ENCODE results near the gene TUBA3E. TPM values are rescaled to one million over a fixed set of nuclear protein-coding genes. Genes with fewer than 3 reads are reported as not detected.

TUBA3E gene
- total and polyA plus RNA-seq, 2 of the 8 experiments (the other 6 are each of a cell fraction or from before 2014, with no cell fraction given) = not detected

DNA sequence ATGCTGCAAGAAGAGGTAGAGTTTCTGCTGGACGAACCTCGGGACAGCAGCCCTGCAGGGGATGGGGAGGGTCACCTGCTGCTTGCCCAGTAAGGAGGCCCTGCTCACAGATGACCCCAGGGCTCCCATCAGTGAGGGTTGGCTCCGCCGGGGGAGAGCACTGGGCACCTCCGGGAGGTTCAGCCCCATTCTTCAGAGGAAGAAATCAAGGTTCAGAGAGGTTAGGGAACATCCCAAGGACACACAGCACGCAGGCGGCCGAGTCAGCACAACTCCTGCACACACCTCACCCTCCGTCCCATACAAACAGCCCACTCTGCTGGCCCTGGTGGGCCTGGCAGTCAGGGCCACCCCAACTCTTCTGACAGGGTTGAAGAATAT is 41.6 kb downstream of the TUBA3E start:
- H3K23ac ChIP-seq (ENCODE audit: insufficient read length) = no peak overlapping the region
- no peaks in the 10 kb centered on the region for H3K4me1 ChIP-seq (replicated peaks in 1 of 4; ENCODE audit: control insufficient read depth in 3 of 4, insufficient read depth in 4 of 4, low read length in 3 of 4)
- H2BK5ac ChIP-seq (ENCODE audit: low read depth, low read length) = no peak overlapping the region
- H3K4ac ChIP-seq (replicated peaks; ENCODE audit: insufficient read length, low read depth, low read length) = no peak overlapping the region
- no peak overlapping the region for H4K8ac ChIP-seq (ENCODE audit: extremely low read depth, insufficient read depth, low read length)
- DNase-seq (ENCODE audit: low read depth in 1 of 2, low spot score in 2 of 2) = no peak
- no peak overlapping the region for H4K5ac ChIP-seq (ENCODE audit: insufficient read length, low read depth, low read length)
- no peak overlapping the region for H4K91ac ChIP-seq (replicated peaks; ENCODE audit: insufficient read length, low read length)
- H3K18ac ChIP-seq (ENCODE audit: extremely low read depth, low read length) = no peak overlapping the region
- H2BK20ac ChIP-seq (ENCODE audit: low read length) = no peak overlapping the region
- no peak overlapping the region for H3K4me3 ChIP-seq (ENCODE audit: extremely low read depth in 1 of 4, insufficient read depth in 2 of 4, low read depth in 3 of 4, low read length in 4 of 4)
- FAIRE-seq = no peak
- H3K9ac ChIP-seq (replicated peaks in 1 of 4; ENCODE audit: extremely low read depth in 1 of 4, low read depth in 3 of 4, low read length in 3 of 4) = no peak overlapping the region
- H3K79me2 ChIP-seq (ENCODE audit: control insufficient read depth in 1 of 2, insufficient read depth in 2 of 2, low read length in 2 of 2) = no peaks in the 10 kb centered on the region
- H2AFZ ChIP-seq (ENCODE audit: low read length) = no peak overlapping the region
- H2BK15ac ChIP-seq (ENCODE audit: low read length) = no peak overlapping the region
- H3K4me2 ChIP-seq (ENCODE audit: insufficient read depth in 1 of 2, low read depth in 2 of 2, low read length in 2 of 2) = no peak overlapping the region
- H2BK12ac ChIP-seq (ENCODE audit: low read depth, low read length) = no peak overlapping the region
- no peak overlapping the region for H3K27ac ChIP-seq (ENCODE audit: low read depth, low read length)
- no peaks in the 10 kb centered on the region for H4K20me1 ChIP-seq (replicated peaks in 1 of 2; ENCODE audit: control insufficient read depth in 1 of 2, insufficient read depth in 2 of 2, low read length in 2 of 2)
- H3K9me3 ChIP-seq (ENCODE audit: insufficient read depth in 2 of 2, low read depth in 1 of 2, low read length in 1 of 2) = no peaks in the 10 kb centered on the region
- WGBS, 2 experiments (ENCODE audit: extremely low coverage in 1 of 2, insufficient coverage in 1 of 2, insufficient read length in 1 of 2, insufficient replicate concordance in 2 of 2, low coverage in 1 of 2, low lambda C conversion rate in 2 of 2, missing lambda C conversion rate in 1 of 2) = 88% methylated on average over 9 of the region's 9 CpGs; no CpG with 5 or more reads in 1 of the 2 experiments
- H3K79me1 ChIP-seq (ENCODE audit: low read depth, low read length) = no peaks in the 10 kb centered on the region
- ChIA-PET POLR2A (ENCODE audit: partially characterized antibody) (no interaction called here), CTCF (ENCODE audit: partially characterized antibody) (interaction anchor here (1.0 kb wide), 2 partner anchors 166 to 176 kb away, joined by 3 to 5 read pairs; no protein-coding TSS in a partner anchor)
- H2AK5ac ChIP-seq (ENCODE audit: low read depth, low read length) = no peak overlapping the region
- no peaks in the 10 kb centered on the region for H3K27me3 ChIP-seq (replicated peaks in 1 of 4; ENCODE audit: control insufficient read depth in 3 of 4, extremely low read depth in 1 of 4, insufficient read depth in 3 of 4, low read length in 3 of 4)
- peaks cover 3 to 32% (median 14%) of the 10 kb centered on the region in 4 experiments; a peak in 5 of 8 replicates for H3K36me3 ChIP-seq (ENCODE audit: control insufficient read depth in 2 of 4, insufficient read depth in 4 of 4, low read length in 3 of 4)
- no peak overlapping the region for H3K14ac ChIP-seq (ENCODE audit: insufficient read length)
- no peak overlapping the region for H3K56ac ChIP-seq (replicated peaks; ENCODE audit: insufficient read length, low read depth, low read length)
- H3K23me2 ChIP-seq (ENCODE audit: low read depth, low read length) = no peaks in the 10 kb centered on the region
- H2BK120ac ChIP-seq (replicated peaks; ENCODE audit: low read depth, low read length) = no peak overlapping the region
- TF ChIP-seq POU5F1 (IDR thresholded peaks at IDR 0.05; ENCODE audit: low read depth, low read length) (no peak), BRCA1 (IDR thresholded peaks at IDR 0.05; ENCODE audit: low read depth, low read length) (no peak), RNF2 (IDR thresholded peaks at IDR 0.05; ENCODE audit: borderline replicate concordance, low read depth, low read length, missing control alignments, poor library complexity, severe bottlenecking) (no peak), TAF7 (optimal IDR thresholded peaks at IDR 0.05; ENCODE audit: borderline replicate concordance, low read depth, low read length) (no peak), KDM1A (IDR thresholded peaks at IDR 0.05; ENCODE audit: borderline replicate concordance, low read length) (no peak), RAD21 (IDR thresholded peaks at IDR 0.05 in 1 of 2, conservative IDR thresholded peaks at IDR 0.05 in 1 of 2; ENCODE audit: low read depth in 2 of 2, low read length in 2 of 2) (no peak), CHD2 (IDR thresholded peaks at IDR 0.05; ENCODE audit: low read length) (no peak), SP2 (IDR thresholded peaks at IDR 0.05; ENCODE audit: low read length) (no peak), SIX5 (IDR thresholded peaks at IDR 0.05; ENCODE audit: low read depth, low read length) (no peak), HDAC2 (IDR thresholded peaks at IDR 0.05; ENCODE audit: borderline replicate concordance in 1 of 2, low read depth in 2 of 2, low read length in 2 of 2) (no peak)
- TF ChIP-seq, protein P1, sequence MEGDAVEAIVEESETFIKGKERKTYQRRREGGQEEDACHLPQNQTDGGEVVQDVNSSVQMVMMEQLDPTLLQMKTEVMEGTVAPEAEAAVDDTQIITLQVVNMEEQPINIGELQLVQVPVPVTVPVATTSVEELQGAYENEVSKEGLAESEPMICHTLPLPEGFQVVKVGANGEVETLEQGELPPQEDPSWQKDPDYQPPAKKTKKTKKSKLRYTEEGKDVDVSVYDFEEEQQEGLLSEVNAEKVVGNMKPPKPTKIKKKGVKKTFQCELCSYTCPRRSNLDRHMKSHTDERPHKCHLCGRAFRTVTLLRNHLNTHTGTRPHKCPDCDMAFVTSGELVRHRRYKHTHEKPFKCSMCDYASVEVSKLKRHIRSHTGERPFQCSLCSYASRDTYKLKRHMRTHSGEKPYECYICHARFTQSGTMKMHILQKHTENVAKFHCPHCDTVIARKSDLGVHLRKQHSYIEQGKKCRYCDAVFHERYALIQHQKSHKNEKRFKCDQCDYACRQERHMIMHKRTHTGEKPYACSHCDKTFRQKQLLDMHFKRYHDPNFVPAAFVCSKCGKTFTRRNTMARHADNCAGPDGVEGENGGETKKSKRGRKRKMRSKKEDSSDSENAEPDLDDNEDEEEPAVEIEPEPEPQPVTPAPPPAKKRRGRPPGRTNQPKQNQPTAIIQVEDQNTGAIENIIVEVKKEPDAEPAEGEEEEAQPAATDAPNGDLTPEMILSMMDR (IDR thresholded peaks at IDR 0.05; ENCODE audit: control extremely low read depth in 1 of 3, insufficient read depth in 1 of 3, low read depth in 1 of 3, low read length in 3 of 3) = no peak

Measured in H1 (cell line).